ENCODE measurements around the gene CACNA1I.

The CACNA1I gene

DNA sequence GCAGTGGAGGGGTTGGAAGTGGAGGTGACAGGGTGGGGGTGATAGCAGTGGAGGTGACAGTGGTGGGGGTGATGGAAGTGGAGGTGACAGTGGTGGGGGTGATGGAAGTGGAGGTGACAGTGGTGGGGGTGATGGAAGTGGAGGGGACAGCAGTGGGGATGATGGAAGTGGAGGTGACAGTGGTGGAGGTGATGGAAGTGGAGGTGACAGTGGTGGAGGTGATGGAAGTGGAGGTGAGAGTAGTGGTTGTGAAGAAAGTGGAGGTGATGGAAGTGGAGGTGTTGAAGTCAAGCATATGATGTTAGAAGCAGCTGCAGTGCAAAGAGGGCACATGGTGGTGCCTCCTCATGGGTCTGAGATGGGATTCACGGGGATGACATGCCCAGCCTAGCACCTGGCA, 141.5 kb downstream of the CACNA1I start:
- Histone ChIP-seq H3K9ac (ENCODE audit: low read length) (no peak overlapping the region), H3K36me3 (ENCODE audit: control insufficient read depth, insufficient read depth, low read length) (no peaks in the 10 kb centered on the region), H3K27me3 (ENCODE audit: control insufficient read depth, insufficient read depth, low read length) (peaks cover 4% of the 10 kb centered on the region), H3K4me1 (ENCODE audit: control insufficient read depth, insufficient read depth, low read length) (no peaks in the 10 kb centered on the region), H3K4me3 (ENCODE audit: low read length) (no peak overlapping the region), H3K9me3 (ENCODE audit: control insufficient read depth, low read length) (no peaks in the 10 kb centered on the region)

- H3K36me3 ChIP-seq (ENCODE audit: control insufficient read depth, insufficient read depth, low read length) = no peaks in the 10 kb centered on the region
- peaks cover 4% of the 10 kb centered on the region for H3K27me3 ChIP-seq (ENCODE audit: control insufficient read depth, insufficient read depth, low read length)
- no peaks in the 10 kb centered on the region for H3K9me3 ChIP-seq (ENCODE audit: control insufficient read depth, low read length)
- H3K4me3 ChIP-seq (ENCODE audit: low read length) = no peak overlapping the region
- no peaks in the 10 kb centered on the region for H3K4me1 ChIP-seq (ENCODE audit: control insufficient read depth, insufficient read depth, low read length)
- H3K9ac ChIP-seq (ENCODE audit: low read length) = no peak overlapping the region
Observed at GRCh38 chr22:39712751-39713525, 142.4 kb downstream of the CACNA1I start.

GRCh38 chr22:39713799-39714290, 143.3 kb downstream of the CACNA1I start:
- H3K9me3 ChIP-seq (ENCODE audit: control insufficient read depth, low read length) = no peaks in the 10 kb centered on the region
- no peak overlapping the region for H3K9ac ChIP-seq (ENCODE audit: low read length)
- no peaks in the 10 kb centered on the region for H3K36me3 ChIP-seq (ENCODE audit: control insufficient read depth, insufficient read depth, low read length)
- peaks cover 4% of the 10 kb centered on the region for H3K27me3 ChIP-seq (ENCODE audit: control insufficient read depth, insufficient read depth, low read length)
- no peaks in the 10 kb centered on the region for H3K4me1 ChIP-seq (ENCODE audit: control insufficient read depth, insufficient read depth, low read length)
- H3K4me3 ChIP-seq (ENCODE audit: low read length) = no peak overlapping the region

GRCh38 chr22:39714321-39714720, 143.8 kb downstream of the CACNA1I start:
- no peaks in the 10 kb centered on the region for H3K4me1 ChIP-seq (ENCODE audit: control insufficient read depth, insufficient read depth, low read length)
- no peak overlapping the region for H3K9ac ChIP-seq (ENCODE audit: low read length)
- peaks cover 4% of the 10 kb centered on the region for H3K27me3 ChIP-seq (ENCODE audit: control insufficient read depth, insufficient read depth, low read length)
- no peaks in the 10 kb centered on the region for H3K9me3 ChIP-seq (ENCODE audit: control insufficient read depth, low read length)
- no peaks in the 10 kb centered on the region for H3K36me3 ChIP-seq (ENCODE audit: control insufficient read depth, insufficient read depth, low read length)
- no peak overlapping the region for H3K4me3 ChIP-seq (ENCODE audit: low read length)

GRCh38 chr22:39715778-39716495, 145.4 kb downstream of the CACNA1I start:
- Histone ChIP-seq H3K9me3 (ENCODE audit: control insufficient read depth, low read length) (no peaks in the 10 kb centered on the region), H3K36me3 (ENCODE audit: control insufficient read depth, insufficient read depth, low read length) (no peaks in the 10 kb centered on the region), H3K4me1 (ENCODE audit: control insufficient read depth, insufficient read depth, low read length) (peaks cover 4% of the 10 kb centered on the region), H3K4me3 (ENCODE audit: low read length) (no peak overlapping the region), H3K9ac (ENCODE audit: low read length) (no peak overlapping the region), H3K27me3 (ENCODE audit: control insufficient read depth, insufficient read depth, low read length) (peaks cover 4% of the 10 kb centered on the region)

DNA sequence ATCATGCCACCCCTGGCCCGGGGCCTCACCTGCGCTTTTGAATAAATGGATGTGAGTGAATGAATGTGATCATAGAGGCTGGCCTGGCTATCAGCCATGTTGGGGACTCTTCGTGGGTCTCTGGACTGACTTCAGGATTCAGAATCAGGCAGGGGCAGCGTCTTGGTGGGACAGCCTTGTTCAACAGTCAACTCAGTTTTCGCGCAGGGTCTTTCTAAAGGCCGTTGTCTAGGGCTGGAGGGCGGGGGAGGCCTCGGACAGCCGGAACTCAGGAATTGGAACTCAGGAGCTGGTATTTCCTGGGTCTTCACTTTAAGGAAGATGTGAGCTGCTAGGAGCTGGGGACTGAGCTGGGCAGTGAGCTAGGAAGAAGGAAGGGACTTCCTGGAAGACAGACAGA, 146.0 kb downstream of the CACNA1I start:
- peaks cover 4% of the 10 kb centered on the region for H3K4me1 ChIP-seq (ENCODE audit: control insufficient read depth, insufficient read depth, low read length)
- H3K9me3 ChIP-seq (ENCODE audit: control insufficient read depth, low read length) = no peaks in the 10 kb centered on the region
- no peak overlapping the region for H3K4me3 ChIP-seq (ENCODE audit: low read length)
- peaks cover 4% of the 10 kb centered on the region for H3K27me3 ChIP-seq (ENCODE audit: control insufficient read depth, insufficient read depth, low read length)
- no peak overlapping the region for H3K9ac ChIP-seq (ENCODE audit: low read length)
- no peaks in the 10 kb centered on the region for H3K36me3 ChIP-seq (ENCODE audit: control insufficient read depth, insufficient read depth, low read length)

DNA sequence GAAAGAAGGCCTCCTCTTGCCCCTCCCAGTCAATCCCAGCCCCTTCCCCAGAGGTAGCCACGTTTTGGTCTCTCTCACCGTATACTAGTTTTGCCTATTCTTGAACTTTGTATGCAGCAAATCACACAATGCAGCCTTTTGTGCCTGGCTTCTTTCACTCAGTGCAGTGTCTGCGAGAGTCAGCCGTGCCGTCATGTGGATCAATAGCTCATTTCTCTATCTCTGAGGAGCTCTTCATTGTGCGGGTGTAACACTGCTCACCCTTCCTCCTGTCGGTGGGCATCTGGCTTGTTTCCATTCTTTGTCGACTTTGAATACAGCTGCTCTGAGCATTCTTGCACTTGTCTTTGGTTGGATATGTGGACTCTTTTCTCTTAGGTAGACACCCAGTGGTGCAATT, 146.5 kb downstream of the CACNA1I start:
- Histone ChIP-seq H3K9me3 (ENCODE audit: control insufficient read depth, low read length) (no peaks in the 10 kb centered on the region), H3K4me1 (ENCODE audit: control insufficient read depth, insufficient read depth, low read length) (peaks cover 4% of the 10 kb centered on the region), H3K9ac (ENCODE audit: low read length) (no peak overlapping the region), H3K4me3 (ENCODE audit: low read length) (no peak overlapping the region), H3K36me3 (ENCODE audit: control insufficient read depth, insufficient read depth, low read length) (no peaks in the 10 kb centered on the region), H3K27me3 (ENCODE audit: control insufficient read depth, insufficient read depth, low read length) (peaks cover 4% of the 10 kb centered on the region)

DNA sequence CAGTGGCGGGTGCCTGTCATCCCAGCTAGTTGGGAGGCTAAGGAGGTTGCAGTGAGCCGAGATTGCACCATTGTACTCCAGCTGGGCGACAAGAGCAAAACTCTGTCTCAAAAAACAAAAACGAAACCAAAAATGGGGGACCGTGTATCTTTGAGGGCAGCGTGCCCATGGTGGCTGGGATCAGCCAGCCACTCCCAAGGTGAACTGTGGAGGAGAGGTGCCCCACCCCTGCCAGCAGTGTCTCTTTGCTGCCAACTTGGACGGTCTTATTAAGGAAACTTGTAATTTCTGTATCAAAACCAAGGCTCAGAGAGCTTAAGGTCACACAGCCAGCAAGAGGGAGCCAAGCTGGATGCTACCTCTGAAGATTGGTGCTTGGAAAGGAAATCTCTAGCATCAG, 147.7 kb downstream of the CACNA1I start:
- H3K4me1 ChIP-seq (ENCODE audit: control insufficient read depth, insufficient read depth, low read length) = peaks cover 4% of the 10 kb centered on the region

GRCh38 chr22:39718921-39719475, 148.4 kb downstream of the CACNA1I start:
- H3K4me3 ChIP-seq (ENCODE audit: low read length) = no peak overlapping the region
- no peaks in the 10 kb centered on the region for H3K27me3 ChIP-seq (ENCODE audit: control insufficient read depth, insufficient read depth, low read length)
- no peaks in the 10 kb centered on the region for H3K36me3 ChIP-seq (ENCODE audit: control insufficient read depth, insufficient read depth, low read length)
- no peak overlapping the region for H3K9ac ChIP-seq (ENCODE audit: low read length)
- H3K4me1 ChIP-seq (ENCODE audit: control insufficient read depth, insufficient read depth, low read length) = peaks cover 12% of the 10 kb centered on the region
- no peaks in the 10 kb centered on the region for H3K9me3 ChIP-seq (ENCODE audit: control insufficient read depth, low read length)

More for the DNA sequence above, 147.7 kb downstream of the CACNA1I start:
- no peaks in the 10 kb centered on the region for H3K27me3 ChIP-seq (ENCODE audit: control insufficient read depth, insufficient read depth, low read length)
- no peaks in the 10 kb centered on the region for H3K36me3 ChIP-seq (ENCODE audit: control insufficient read depth, insufficient read depth, low read length)
- H3K4me3 ChIP-seq (ENCODE audit: low read length) = no peak overlapping the region
- no peaks in the 10 kb centered on the region for H3K9me3 ChIP-seq (ENCODE audit: control insufficient read depth, low read length)
- no peak overlapping the region for H3K9ac ChIP-seq (ENCODE audit: low read length)

- no peaks in the 10 kb centered on the region for H3K36me3 ChIP-seq (ENCODE audit: control insufficient read depth, insufficient read depth, low read length)
- H3K27me3 ChIP-seq (ENCODE audit: control insufficient read depth, insufficient read depth, low read length) = no peaks in the 10 kb centered on the region
- no peak overlapping the region for H3K9ac ChIP-seq (ENCODE audit: low read length)
- no peaks in the 10 kb centered on the region for H3K9me3 ChIP-seq (ENCODE audit: control insufficient read depth, low read length)
- peaks cover 20% of the 10 kb centered on the region for H3K4me1 ChIP-seq (ENCODE audit: control insufficient read depth, insufficient read depth, low read length)
- no peak overlapping the region for H3K4me3 ChIP-seq (ENCODE audit: low read length)
Observed at GRCh38 chr22:39719559-39720450, 149.3 kb downstream of the CACNA1I start.

GRCh38 chr22:39721206-39722031, 150.9 kb downstream of the CACNA1I start:
- Histone ChIP-seq H3K9me3 (ENCODE audit: control insufficient read depth, low read length) (no peaks in the 10 kb centered on the region), H3K4me1 (ENCODE audit: control insufficient read depth, insufficient read depth, low read length) (peaks cover 20% of the 10 kb centered on the region), H3K36me3 (ENCODE audit: control insufficient read depth, insufficient read depth, low read length) (no peaks in the 10 kb centered on the region), H3K9ac (ENCODE audit: low read length) (no peak overlapping the region), H3K4me3 (ENCODE audit: low read length) (no peak overlapping the region), H3K27me3 (ENCODE audit: control insufficient read depth, insufficient read depth, low read length) (peaks cover 3% of the 10 kb centered on the region)

Measured in mucosa of stomach (tissue), 1 donor.